GM18520 (cell line): ENCODE measurements around the gene RAP1GAP.

Experiments used
- ATAC-seq: cut with Tn5 transposase; IDR thresholded peaks from one replicate; pipeline ENCODE4 v1.9.1; 2021; ENCODE audit not compliant: unreplicated experiment

RAP1GAP gene

DNA sequence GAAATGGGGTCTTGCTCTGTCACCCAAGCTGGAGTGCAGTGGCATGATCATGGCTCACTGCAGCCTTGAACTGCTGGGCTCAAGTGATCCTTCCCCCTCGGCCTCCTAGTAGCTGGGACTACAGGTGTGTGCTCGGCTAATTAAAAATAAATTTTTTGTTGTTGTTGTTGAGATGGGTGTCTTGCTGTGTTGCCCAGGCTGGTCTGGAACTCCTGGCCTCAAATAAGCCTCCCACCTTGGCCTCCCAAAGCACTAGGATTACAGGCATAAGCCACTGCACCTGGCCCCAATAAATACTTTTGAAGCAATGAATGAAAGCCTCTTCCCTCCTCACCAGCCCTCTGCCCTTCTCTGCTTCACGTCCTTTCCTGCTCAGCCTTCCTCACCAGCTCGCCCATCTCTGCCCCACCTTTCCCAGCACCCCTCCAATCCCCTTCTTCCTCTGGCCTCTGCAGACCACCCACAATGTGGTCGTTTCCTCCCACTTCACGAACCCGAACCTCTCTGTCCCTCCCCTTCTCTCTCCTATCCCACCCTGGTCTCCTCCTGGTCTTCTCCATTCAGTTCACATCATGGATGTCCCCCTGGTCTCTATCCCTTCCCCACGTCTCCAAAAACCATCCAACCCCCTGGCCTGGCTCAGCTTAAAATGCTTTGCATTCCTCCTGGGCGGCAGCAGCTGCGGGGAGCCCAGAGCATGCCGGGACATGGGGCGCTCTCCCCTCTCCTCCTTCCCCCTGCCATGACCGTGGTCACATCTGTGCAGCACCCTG, 38.4 kb downstream of the RAP1GAP start:
- ATAC-seq, result no peak

DNA sequence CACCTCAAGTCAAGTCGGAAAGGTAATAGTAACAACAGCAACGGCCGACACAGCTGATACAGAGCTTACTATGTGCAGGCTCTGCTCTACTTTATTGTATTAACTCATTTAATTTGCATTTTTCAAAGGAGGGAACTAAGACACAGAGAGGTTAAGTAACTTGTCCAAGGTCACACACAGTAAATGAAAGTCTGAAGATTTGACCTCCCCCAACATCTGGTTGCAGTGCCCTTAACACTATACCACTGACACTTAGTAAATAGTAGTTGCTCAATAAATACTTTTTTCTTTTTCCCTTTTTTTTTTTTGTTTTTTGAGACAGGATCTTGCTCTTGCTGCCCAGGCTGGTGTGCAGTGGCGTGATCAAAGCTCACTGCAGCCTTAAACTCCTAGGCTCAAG, 39.2 kb downstream of the RAP1GAP start:
- ATAC-seq, result no peak

DNA sequence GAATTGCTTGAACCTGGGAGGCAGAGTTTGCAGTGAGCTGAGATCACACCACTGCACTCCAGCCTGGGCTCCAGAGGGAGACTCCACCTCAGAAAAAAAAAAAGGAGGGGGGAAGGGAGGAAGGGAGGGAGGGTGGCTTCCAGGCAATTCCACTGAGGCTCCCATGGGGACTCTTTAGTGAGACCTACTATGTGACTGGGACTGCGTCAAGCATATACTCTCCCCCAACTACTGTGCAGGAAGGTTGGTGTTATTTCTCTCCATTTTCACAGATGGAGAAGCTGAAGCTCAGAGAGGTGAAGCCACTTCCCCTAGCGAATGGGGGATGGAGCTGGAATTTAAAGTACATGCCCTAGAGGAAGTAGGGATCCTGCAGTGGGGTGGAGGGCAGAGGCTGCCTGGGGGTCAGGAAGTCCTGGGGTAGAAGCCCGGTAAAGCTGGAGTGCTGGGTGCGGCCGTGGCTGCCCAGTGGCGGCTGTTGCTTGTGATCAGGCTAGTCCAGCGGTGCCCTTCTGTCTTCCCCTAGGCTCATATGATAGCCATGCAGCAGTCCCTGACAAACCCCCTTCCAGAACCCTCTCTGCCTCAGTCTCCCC, 40.3 kb downstream of the RAP1GAP start:
- ATAC-seq, result no peak

DNA sequence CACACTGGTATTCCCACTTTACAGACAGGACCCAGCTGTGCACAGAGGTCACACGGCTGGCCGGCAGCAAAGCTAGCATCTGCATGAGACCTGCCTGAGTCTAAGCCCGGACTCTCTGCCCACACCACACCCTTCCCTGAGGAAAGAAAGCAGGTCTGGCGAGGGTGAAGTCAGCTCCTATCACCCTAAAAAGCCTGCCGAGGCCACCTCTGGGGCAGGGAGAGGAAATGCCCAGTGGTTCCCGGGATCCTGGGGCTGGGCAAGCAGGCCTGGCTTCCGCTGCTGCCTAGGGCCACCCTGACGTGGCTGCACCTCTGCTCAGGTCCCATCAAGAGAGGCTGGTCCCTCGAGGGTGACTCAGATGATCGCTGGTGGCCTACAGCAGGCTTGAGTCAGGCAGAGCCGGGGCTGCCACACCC, 42.2 kb downstream of the RAP1GAP start:
- no peak for ATAC-seq

DNA sequence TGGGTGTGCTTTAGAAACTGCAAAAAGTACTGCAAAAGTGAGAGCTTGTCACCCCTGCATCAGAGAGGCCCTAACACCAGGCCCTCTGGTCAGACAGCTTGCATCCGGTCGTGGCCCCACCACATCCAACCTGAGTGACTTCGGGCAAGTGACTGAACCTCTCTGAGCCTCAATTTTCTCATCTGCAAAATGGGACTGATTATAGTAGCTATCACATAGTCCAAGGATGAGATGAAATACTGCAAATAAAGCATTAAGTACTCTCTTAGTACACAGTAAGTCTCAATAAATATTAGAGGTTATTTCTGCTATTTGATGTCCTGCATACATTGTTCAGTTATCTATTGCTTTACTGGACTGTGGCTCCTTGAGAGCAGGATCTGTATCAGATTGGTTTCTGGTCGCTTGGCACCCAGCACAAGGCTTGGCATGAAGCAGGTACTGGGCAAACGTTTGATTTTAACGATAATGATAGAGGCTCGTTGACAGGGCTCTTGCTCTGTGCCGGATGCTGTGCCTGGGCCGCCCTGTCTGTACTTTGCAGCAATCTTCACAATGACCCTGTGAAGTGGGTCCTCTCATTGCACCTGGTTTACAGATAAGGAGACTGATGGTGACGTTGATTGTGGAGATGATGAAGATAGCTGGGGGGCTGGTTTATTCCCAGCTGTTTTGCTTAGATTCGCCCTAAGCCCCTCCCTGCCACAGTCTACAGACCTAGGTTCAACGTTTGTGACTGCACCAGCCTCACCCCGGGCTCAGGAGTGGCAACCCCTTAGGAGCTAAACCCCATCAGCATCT, 43.6 kb downstream of the RAP1GAP start:
- no peak for ATAC-seq

DNA sequence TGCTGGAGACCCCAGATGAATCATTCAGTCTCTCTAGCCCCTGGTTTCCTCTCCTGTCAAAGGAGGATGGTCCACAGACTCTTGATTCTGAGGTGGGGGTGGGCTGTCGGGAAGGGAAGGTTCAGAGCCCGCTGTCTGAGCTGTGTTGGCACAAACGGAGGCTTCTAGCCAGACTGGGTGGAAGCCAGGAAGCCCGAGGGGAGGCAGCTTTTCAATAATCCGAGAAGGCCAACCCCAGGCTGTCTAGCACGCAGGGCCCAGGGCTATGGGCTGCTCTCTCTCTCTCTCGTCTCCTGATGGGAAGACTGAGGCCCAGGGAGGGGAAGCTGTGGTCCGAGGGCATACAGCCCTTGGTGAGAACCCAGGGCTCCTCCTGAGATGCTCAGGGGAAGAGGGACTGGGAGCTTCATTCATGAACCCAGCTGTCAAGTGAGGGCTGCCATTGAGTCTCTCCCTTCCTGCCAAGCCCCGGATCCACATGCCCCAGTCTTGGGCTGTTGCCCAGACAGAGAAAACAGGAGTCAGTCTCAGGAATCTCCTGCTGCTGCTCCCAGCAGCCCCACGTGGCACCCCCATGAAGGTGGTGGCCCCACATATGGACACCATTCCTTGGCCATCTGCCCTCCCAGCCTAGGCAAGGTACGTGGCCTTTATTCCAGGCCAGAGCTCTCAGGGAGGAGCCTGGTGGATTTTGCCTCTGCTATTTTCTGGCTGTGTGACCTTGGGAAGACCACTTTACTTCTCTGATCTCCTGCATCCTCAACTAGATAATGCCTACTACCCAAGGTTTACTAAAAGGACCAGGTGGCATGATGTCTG, 44.4 kb downstream of the RAP1GAP start:
- ATAC-seq, result no peak

DNA sequence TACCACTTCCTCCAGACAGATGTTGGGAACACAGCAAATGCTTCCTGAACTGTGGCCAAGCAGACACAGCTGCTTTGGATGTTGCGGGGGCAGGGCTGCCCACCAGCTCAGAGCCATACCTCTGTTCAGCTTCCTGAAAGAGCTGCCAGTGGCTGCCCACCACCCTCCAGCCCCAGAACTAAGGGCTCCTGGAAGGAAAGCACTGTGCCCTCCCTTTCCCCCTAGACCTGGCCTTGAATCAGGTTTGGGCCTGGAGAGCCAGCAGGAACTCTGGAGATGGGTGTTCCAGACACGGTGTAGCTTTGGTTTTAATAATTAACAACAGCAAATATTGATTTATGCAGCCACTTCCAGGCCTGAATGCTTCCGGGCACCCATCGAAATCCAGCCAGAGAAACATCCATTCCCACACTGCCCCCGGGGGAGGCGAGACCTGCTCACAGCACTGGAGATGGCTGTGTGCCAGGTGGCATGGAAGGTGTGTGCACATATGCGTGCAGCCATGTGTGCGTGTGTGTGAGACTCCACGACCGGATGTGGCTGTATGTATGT, 45.7 kb downstream of the RAP1GAP start:
- no peak for ATAC-seq

DNA sequence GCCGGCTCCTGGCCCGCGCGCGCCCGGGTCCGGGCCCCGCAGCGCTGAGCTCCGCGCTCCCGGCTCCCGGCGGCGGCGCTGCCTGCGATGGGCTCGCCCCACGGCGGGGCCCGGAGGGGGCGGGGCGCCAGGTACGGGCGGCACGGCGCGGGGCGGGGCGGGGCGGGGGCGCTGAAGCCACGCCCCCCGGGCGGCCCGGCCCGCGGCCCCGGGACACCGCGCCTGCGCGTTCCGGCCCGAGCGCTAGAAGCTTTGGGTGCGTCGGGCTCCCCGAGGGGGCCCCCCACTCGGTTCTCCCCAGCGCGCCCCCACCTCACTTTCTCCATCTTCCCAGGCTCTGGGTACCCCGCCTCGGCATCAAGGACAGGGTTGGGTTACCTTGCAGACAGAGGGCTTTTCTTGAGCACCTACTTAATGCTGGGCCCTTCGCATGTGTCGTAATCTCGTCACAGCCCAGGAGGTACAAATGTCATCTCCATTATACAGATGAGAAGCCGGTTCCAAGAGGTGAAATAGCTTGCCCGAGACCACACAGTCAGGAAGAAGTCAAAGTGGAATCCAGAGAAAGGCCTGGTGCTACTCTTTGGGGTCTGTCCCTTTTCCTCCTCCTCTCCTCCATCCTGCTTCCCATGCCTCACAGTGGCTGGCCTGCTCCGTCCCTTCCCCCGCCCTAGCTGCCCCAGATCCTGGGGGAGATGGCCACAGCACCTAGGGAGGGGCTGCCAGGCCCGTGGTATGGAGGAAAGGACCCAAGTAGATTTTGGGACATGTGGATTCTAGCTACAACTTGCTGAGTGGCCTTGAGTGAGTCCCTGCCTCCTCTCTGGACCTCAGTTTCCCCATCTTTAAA, 46.5 kb downstream of the RAP1GAP start:
- no peak for ATAC-seq

DNA sequence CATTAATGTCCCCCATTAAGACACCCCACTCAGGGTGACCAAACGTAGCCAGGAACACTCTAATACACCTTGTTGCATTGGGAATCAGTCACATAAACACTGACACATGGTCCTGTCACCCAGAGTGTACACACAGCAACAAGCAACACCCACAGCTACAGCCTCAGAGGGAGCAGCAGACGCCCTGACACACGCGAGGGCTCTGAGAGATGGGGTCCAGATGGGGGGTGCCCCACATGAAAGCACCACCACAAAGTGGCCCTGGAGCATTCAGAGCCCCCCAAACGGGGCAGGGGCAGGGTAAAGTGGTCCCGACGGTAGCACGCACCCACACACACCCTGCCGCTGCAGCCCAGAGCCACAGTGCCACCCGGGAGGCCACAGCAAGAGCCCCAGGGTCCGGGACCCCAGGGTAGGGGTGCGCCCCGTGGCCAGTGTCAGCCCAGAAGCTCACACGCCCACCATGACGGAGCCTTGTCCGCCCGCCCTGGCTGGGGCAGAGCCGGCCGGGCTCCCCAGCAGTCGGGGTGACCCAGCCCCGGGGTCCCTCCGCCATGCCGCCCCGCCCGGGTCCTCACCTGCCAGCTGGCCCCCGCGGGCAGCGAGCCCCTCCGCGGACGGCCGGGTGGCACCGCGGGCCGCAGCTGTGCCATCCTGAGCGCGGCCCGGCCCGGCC, 47.3 kb downstream of the RAP1GAP start:
- ATAC-seq, result no peak

DNA sequence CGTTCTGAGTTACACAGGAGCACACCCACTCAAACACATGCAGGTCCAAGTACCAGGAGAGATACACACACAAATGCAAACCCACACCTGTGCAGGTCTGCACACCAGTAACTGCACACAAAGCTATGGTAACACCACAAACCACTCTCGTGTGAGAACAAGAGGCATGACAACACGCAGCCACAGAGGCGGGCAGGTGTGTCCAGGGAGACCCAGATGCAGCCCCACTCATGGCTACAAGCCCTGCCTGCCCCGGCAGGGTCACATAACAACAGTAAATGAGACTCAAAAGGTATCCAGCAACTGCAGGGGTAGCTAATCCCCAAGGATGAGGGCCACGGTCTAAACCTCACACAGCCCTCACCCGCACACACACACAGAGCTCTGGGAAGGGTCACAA, 48.1 kb downstream of the RAP1GAP start:
- no peak for ATAC-seq

DNA sequence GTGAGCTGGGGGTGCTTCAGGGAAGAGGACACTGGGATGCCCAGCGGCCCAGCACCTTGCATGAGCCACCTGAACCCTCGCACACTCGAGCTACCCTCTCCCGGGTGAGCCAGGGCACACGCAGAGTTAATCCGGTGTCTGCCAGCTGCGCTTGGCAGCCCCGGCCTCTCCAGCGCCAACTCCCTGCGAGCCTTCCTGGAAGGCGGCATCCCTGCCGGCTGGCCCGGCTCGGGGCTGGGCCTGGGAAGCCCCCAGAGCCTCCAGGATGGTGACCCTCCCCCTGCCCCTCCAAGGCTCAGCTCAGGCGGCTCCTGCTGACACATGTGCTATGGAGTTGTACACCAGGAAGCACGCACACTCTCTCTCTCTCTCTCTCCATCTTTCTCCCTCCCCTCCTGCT, 48.7 kb downstream of the RAP1GAP start:
- no peak for ATAC-seq

DNA sequence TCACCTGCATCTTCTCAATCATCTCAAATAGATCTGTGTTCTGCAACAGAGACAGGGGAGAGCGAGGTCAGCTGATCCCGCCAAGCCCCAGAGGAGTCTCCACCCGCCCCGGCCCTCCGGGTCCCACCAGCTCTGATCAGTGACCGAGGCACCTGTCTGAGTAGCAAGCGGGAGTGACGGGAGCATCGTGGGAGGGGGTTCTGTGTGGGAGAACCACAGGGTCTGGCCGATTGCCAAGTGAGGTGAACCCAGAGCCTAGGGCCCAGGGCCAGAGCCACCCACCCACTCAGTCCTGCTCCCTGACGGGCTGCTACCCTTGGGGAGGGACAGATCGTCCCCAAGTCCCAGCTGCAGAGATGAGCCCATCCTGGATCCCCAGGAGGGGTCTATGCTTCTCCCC, 49.1 kb downstream of the RAP1GAP start:
- ATAC-seq, result no peak

DNA sequence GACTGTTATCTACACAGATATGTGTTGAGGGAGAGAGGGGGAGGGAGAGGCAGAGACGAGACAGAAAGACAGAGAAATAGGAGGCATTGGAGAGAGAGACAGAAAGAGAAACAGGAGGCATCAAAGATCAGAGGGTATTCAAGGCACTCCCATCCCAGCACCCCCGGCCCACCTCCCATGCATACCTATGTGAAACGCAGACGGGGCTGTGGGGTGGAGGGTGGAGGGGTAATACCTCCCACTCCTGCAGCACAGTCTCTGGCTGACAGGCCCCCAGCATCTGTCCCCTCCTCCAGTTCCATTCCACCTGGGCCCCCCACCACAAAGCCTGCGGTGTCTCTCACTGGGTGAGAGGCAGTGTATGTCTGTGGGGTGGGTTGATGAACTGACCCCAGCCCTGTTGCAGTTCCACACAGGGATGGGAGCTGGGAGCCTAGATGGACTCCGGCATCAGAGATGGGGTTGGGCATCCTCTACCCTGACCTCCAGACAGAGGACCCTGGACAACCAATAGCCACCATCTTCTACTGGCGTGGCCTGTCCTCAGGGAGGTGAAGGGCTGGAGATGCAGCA, 49.7 kb downstream of the RAP1GAP start:
- ATAC-seq, result no peak

DNA sequence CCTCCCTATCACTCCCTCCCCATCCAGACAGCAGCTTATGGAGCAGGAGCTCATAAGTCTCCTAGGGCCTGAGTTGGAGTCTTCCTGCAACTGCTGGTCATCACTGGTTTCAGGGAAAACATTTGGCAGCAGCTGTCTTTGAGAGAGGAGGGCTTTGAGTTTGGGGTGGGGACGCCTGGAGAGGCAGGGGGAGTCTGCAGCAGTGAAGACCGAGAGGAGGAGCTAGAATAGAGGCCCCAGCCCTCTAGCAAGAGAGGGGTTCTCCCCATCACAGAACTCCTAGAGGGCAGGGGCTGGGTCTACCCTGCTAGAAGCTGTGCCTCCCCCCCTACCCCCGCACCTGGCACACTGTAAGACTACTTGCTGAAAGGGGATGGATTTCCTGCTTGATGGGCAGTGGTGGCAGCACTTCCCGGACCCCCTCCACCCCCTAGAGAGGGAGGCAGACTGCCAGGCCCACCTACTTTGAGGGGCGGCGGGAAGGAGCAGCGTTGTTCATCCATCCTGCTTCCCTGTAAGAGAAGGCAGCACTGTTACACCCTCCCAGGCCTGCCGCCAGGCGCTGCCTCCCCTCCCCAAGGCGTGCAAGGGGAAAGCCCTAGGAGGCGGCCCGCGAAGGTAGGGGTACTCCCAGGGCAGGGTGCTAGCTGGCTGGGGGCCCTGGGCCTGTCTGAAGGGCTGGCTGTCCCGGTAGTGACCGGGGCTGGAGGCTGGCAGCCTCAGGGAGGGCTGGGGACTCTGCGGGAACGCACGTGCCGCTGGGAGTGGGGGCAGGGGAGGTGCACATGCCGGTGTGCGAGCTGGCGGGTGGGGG, 50.4 kb downstream of the RAP1GAP start:
- ATAC-seq, result no peak

DNA sequence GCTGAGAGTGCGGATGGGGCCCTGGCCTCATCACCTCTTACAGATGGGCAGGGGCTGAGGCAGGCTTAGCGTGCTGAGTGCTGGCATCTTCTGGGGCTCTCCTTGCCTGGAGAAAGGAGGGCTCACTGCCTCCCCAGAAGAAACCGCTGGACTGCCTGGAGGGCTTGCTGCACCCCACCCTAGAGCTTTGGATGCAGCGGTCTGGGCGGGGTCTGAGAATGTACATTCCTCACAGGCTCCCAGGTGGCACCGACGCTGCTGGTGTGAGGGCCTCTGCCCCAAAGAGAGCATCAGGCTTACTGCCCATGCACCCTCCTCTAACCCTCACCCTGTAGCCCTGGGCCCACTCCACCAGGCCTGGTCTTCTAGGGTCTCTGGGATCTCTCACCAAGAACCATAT, 51.1 kb downstream of the RAP1GAP start:
- ATAC-seq, result no peak

DNA sequence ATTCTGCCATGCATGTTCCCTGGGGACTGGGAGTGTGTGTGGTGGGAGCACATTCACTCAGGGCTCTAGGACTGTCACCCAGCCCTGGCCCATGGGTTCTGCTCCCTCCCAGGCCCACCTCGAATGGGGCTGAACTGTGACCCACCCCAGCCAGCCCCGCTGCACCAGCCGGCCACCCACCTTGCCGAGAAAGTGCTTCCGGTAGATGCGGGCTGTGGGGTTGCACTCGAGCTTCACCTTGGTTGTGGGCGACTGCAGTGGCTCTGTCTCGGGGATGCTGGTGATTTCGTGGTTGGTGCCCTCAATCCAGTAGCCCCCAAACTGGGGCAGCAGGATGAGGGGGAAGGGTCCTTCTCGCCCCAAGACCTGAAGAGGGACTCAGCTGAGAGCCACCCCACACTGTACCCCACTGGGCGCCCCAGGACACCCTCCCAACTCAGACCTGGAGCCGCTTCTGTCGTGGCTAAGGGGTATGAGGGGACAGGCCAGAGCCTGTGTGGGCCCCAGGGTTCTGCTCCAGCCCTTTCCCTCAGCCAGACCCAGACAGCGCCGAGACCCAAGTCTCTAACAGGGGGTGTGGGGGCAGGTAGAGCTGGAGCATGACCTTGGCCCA, 51.9 kb downstream of the RAP1GAP start:
- no peak for ATAC-seq

DNA sequence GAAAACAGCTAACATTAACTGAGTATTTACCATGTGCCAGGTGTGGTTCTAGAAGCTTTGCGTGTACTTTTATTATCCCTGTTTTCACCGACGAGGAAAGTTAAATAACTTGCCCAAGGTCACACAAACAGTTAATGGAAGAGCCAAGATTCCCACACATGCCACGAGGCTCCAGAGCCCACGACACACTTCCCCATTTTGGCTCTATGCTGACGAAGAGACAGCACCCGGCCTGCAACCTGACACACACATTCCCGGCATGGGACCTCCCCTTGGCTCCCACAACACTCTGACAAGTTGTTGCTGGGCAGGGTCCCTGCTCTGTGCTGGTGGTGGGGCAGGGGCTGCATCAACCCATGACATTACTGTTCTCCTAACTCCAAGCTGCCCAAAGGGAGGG, 52.8 kb downstream of the RAP1GAP start:
- ATAC-seq, result no peak
